HPDE6-E6E7 (cell line): Measurements from ENCODE around the gene SBF2.
"Not testable (repeated sequence)": the region's sequence is repeated elsewhere in the genome, so short reads cannot be mapped to it uniquely, and the experiment has no call there.

ENCODE experiments used
- DNase-seq: peaks from one replicate; pipeline ENCODE4 v3.0.0; 2011; ENCODE audit warnings: missing footprints; ENCODE audit errors: extremely low spot score

The SBF2 gene

DNA sequence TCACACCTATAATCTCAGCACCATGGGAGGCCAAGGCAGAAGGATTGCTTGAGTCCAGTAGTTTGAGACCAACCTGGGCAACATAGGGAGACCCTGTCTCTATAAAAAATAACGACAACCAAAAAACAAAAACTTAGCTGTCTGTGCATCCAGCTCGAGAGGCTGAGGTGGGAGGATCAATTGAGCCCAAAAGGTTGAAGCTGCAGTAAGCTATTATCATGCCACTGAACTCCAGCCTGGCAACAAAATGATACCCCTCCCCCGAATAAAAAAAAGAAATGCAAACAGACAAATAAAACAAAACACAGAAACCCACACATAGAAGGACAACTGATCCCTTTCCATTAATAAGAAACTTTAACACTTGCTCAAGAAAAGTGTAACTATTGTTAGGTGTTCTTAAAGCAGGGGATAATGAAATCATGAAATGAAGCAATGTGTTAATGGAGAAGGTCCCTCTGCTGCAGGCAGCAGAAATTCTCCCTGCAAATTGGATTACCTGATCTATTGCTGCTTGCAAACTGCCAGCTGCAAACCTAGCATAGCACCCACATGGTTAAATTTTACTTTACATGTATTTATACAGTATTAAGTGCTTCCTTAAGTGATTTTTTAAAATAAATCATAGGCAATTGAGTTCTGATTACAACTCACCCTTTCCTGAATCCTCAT is 226.3 kb downstream of the SBF2 start:
- DNase-seq, result no peak

DNA sequence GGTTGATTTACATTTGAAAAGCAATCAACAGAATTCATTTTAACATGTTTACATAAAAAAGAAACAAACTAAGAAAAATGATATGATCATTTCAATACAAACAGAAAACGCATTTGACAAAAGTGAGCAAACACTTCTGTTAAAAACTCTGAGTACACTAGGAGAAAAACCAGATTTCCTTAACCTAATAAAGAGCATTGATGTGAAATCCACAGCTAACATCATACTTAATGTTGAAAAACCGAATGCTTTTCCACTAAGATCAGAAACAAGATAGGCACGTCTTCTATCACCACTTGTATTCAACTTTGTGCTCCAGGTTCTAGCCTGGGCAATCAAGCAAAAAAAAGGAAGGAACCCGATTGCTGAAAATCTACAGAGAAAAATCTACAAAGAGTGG is 227.6 kb downstream of the SBF2 start:
- DNase-seq, result no peak

DNA sequence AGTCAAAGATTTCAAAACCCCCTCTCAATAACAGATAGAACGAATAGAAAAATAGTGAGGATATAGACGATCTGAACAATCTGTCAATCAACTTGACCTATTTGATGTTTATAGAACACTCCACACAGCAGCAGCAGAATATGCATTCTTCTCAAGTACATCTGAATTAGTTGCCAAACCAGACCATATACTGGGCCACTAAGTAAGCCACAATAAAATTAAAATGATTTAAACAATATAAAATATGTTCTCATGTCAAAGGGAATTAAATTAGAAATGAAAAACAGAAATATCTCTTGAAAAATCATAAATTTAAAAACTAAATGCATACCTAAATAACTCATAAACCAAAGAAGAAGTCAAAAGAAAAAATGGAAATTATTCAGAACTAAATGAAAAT is 229.2 kb downstream of the SBF2 start:
- DNase-seq, result no peak

DNA sequence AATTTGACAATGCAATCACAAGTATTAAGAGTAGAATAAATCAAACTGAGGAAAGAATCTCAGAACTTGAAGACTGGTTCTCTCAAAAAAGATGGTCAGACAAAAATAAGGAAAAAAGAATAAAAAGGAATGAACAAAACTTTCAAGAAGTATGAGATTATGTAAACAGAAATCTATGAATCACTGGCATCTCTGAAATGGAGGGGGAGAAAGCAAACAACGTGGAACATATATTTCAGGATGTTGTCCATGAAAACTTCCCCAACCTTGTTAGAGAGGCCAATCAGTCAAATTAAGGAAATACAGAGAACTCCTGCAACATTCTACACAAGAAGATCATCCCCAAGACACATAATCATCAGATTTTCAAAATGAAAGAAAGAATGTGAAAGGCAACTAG is 235.7 kb downstream of the SBF2 start:
- DNase-seq, result no peak

DNA sequence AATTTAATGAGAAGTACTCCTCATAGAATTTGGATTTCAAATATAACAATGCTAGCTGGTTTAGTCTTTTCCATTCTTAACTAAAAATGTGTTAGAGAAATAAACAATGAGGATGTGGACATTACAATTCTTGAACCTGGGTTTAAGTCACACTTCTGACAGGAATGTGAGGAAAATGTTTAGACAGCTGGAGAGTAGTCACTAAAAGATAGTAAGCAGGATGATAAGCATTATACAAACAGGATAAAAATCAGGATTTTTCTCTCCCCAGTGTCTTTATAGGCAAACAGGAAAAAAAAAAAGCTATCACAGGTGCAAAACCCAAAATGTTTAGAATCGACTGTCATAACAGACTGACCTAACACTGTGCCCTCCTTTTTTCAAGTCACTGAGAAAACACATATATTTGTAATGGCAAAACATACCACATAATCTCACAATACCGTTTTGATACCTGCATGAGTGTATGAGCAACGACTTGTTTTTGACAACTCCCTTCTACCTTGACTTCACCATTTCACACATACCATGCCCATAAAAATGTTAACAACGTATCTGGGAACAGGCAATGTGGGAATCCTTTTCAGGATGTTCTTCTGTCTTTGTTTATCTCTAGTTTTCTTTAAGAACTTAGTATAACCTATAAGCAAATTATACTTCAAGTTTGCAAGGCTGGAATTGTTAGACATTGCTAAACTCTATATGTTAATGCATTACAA is 242.0 kb downstream of the SBF2 start:
- DNase-seq, result no peak

DNA sequence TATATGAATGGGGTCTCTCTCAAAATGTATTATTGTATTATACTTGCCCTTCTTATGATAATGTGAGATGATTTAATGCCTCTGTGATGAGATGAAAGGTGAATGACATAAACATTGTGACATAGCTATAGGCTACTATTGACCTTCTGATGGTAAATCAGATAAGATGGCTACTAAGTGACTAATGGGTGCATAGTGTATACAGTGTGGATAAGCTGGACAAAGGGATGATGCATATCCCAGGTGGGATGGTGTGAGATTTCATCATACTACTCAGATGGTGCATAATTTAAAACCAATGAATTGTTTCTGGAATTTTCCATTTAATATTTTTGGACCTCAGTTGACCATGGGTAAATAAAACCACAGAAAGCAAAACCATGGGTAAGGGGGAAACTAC is 243.5 kb downstream of the SBF2 start:
- no peak for DNase-seq

DNA sequence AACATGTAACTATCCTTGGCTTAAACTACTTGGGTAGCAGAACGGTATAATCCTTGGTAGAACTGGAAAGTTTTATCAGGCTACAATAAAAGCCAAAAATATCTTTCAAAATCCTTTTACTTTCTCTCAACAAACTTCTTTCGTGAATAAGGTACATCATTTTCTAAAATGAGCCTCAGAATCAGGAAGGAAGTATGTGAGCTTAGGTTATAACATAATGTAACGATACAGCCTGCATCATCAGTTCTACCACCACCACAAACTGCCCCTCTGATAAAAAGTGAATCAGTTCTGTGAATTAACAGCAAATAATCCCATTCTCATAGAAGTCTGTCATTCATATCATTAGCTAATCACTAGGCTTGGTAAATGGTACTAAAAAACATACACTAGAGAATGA is 244.3 kb downstream of the SBF2 start:
- no peak for DNase-seq

DNA sequence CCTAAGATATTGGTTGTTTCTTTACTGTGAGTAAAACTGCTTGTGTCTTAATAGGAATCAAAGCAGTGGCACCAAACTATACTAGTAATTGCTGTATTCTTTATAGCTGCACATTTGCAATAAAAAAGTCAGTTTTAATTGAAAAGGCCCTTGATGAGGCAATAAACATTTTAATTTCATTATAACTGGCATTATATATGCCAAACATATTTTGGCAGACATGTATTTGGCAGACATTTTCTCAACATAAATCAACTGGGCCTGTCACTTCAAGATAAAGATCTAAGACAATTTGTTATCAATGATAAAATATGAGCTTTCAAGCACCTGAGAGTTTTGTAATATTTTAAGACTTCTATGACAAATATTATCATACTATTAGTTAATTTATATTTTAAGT is 245.7 kb downstream of the SBF2 start:
- DNase-seq, result no peak

DNA sequence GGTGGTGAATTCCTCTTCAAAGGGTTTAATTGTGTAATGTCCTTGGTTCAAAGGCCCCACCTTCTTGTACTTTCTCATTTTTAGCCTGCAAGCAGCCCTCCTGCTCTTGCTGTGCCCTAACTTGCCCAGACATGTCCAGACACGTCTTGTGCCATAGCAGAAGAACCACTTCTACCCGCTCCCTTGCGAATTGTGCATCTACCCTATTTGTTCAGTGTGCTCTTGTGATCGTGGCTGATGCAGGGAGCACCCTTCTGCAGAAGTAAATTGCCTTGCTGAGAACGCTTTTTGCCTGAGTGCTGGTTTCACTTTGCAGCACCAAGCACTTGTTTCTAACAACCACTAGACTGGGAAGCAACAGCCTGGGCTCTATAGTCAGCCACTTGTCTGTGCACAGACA is 249.4 kb downstream of the SBF2 start:
- no peak for DNase-seq

DNA sequence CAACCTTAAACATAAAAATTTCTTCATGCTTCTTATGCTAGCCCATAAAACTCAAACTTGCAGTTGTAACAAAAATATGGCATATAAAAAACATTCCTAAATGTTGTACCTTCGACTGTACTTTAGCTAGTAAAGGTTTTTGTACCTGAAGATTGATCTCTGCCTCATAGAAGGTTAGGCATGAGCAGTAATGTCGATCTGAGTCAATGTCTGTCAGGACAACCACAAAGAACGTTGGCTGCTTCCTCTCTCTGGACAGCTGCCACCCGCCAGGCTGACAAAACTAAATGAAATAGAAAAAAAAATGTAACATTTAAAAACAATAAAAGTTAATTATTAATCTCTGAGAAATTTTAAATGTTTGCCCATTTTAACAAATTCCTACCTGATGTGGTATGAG is 251.3 kb downstream of the SBF2 start:
- no peak for DNase-seq

DNA sequence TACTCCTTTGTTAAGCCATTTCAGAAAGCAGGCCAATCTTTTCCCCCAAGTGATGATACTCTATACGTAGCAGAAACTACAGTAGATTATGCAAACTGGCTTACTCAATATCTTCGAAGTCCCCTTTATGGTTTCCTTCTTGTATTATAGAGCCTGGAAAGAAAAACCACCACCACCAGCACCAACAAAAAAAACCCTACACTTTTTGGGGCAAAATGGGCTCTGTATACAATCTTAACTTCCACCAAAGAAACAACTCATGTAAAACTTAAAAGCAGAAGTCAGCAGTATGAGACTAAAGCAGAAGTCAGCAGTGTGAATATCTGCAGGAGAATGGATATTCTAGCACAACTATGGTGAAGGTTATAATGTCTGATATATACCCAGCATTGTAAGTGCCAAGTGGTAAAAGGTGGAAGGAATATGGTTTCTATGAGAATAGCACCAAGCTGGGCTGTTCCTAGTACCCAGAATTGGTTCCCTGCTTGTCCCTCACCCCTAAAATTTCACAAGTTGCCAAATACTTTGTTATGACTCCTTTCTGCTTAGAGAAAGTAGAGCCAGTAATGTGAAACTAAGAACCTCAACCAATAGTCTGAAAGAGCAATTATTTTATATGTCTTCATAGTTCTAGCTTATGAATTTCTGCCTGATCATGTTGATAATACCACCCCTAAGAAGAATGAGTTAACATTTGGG is 252.1 kb downstream of the SBF2 start:
- DNase-seq, result no peak

DNA sequence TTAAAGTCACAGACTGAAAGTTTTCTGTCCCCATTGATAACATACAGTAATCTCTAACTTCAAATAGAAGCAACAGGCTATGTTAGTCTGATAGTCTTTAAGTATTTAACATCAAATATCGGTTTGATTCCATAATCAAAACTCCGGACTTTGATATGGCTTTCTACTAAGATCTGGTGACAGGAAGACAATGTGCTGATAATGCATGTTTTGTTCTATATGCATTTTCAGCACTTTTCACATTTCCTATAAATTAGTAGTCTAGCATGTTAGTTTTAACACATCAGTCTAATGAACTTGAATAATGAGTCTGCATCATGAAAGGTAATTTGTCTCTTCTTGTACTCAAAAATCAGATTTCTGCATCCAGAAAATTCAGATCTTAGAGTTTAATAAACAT is 252.7 kb downstream of the SBF2 start:
- no peak for DNase-seq

DNA sequence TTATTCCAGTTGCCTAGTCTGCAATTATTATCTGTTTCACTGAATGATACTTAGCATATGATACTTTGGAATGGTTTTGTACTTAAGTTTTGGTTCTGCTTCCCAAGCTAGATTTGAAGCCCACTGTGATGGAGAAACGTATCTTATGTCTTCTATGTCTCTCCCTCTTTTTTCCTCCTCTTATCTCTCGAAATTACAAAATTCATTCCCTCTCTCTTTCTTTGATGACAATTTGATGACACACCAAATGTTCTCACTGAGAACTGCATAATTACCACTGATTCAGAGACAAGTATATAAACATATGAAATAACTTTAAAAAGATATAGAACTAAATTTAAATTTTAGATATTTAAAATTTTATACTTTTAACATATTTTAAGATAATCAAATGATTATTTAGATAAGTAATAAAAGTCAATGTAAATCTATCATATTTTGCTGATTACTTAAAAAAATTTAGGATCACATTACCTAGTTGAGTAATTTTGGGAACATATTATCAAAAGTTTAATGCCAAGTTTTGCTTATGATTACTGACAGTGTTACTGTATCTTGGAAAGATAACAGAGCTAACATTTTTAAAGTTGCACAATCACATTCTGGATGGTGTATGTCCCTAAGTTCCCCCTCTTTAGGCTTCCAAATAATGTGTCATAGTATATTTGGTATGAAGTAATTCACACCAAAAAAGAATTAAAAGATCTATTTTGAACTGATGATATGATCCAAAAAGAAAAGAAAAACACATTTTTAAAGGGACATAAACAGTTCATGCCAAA is 255.3 kb downstream of the SBF2 start:
- DNase-seq, result no peak

DNA sequence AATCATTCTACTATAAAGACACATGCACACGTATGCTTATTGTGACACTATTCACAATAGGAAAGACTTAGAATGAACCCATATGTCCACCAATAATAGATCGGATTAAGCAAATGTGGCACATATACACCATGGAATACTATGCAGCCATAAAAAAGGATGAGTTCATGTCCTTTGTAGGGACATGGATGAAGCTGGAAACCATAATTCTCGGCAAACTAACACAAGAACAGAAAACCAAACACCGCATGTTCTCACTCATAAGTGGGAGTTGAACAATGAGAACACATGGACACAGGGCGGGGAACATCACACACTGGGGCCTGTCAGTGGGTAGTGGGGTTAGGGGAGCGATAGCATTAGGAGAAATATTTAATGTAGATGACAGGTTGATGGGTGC is 258.1 kb downstream of the SBF2 start:
- DNase-seq, result not testable (repeated sequence)

DNA sequence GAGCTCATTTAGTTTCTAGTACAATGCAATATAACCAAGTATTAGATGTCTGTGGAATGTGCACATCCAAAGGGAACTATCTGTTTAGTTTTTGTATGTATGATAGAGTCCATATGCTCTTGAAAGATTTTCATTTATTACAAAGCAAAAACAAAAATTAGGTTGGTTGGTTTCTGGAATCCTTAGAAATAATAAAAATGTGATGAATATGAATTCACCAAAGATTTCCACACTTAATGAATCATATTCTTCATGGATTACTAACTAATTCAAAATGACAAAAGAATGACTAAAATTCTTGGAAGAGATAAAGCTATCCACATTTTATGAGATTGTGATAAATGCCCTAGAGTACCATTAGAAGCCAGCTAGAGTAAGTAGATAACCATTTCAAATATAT is 261.1 kb downstream of the SBF2 start:
- DNase-seq, result no peak

DNA sequence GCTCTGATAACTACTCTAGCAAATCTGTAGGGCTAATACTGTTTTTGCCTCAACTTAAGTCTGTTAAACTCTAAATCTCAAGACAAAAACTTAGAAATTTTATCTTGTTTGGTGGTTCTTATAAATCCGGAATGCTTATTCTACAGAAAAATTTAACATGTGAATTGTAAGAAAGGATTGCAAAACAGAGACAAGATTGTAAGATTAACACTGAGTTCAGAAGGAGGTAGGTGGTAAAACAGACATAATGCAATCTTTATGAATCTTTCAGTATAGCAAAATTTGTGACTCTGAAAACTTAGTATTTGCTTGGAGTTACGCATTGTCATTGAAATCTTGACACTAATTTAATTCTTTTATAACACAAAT is 263.9 kb downstream of the SBF2 start:
- DNase-seq, result no peak

DNA sequence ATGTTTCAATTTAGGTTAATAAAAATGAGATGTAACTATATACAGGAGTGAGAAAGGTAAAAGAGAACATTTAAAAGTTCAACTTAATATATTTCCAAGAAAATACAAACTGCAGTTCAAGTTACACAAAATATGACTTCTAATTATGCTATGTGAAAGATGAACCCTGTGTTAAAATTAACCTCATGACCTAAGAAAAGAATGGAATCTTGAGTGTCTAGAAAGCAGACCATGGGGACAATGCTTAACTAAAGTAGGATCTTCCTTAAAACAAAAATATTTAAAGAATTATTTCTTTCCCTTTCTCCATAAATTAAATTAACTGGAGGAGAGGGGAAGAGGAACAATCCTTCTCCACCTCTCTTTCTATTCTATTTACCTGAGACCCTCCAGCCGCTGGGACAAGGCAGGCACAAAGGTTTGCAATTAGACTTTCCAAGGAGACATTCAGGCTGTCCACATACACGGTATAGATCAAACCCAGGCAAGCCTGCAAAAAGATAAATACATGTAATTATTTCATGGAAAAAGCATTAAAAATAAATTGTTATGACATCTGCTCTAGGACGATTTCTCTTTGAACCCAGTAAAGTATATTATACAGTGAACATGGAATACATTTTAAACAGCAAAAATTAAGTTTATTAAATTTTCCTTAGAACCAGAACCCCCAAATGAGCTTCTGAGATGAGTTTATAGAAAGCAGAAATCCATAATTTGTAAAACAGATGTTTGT is 264.5 kb downstream of the SBF2 start:
- no peak for DNase-seq

DNA sequence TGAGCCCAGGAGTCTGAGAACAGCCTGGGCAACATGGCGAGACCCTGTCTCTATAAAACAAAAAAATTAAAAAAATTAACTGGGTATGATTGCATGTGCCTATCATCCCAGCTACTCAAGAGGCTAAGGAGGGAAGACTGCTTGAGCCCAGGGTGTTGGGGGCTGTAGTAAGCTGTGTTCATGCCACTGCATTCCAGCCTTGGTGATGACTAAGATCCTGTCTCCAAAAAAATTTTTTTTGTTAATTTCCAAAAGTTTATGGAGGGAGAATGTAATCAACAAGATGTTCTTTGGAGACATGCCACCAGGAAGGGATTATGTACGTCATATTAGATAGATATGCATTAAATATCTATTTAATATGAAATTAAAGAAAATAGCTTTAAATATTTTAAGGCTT is 267.5 kb downstream of the SBF2 start:
- DNase-seq, result no peak

DNA sequence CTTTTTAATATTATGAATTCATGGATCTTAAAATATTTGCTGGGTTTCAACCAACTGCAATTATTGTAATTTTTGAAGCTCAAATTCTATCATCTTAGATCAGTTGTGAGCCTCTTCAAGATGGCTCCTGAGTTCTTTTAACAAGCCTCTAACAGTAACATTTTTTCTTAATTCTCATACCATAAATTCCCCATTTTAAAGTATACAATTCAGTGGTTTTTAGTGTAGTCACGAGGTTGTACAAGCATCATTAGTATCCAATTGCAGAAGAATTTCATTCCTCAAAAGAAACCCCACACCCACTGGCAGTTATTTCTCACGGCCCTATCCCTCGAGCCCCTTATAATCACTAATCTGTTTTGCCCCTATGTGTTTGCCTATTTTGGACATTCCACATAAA is 270.8 kb downstream of the SBF2 start:
- DNase-seq, result no peak

DNA sequence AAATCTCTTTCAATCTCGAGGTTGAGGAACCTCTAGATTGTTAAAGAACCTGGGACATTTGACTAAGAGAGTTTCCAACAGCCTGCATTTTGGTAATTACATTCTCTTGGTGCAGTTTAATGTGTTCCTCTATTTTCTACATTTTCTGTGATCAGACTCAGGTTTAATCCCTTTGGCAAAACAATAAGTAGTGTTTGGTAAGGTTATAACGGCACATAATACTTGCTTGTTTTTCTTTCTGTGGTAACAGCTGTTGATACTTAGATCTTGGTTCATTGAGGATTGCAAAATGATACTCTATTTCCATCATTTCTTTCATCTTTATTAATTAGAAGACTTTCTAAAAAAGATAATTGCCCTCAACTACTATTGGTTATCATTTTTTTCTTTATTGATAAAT is 271.3 kb downstream of the SBF2 start:
- DNase-seq, result no peak

DNA sequence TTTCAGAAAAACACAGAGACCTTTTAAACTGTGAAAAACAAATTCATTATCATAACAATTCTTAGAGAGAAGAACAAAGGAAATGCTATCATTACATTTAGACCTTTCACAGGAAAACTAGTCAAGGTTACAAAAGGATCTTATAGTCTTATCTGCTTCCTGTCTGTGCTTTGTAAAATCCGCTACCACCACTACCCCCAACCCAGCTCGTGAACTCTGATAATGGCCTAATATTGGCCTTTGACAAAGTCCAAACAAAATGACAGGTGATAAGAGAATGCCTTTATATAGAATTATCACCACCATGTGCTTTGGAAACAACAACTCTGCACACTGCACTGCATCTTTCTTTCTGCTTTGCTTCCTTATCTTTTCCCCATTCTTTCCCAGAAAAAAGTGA is 272.5 kb downstream of the SBF2 start:
- DNase-seq, result no peak
